Loucy (cell line): Measurements from ENCODE around the gene LRBA.

Experiments used
- CTCF ChIP-seq: fragments of 200-600 bp; sonication (generic); conservative IDR thresholded peaks from 2 replicates; pipeline ENCODE4 v1.5.1; 2014; ENCODE audit warnings: mild to moderate bottlenecking, antibody characterized with exemption, low read length
- EZH2phosphoT487 ChIP-seq: fragments of 200-600 bp; IDR thresholded peaks from 2 replicates; pipeline ENCODE4 v1.6.1; 2018; ENCODE audit warnings: antibody characterized with exemption, mild to moderate bottlenecking, moderate library complexity, borderline replicate concordance

- no peak for TF ChIP-seq CTCF
- no peak for TF ChIP-seq EZH2phosphoT487
Observed at GRCh38 chr4:150852216-150852615, 162.9 kb downstream of the LRBA start.
